PC-3 (cell line): ENCODE data around the gene OR7C1. TPM values are rescaled to one million over a fixed set of nuclear protein-coding genes. Genes with fewer than 3 reads are reported as not detected.
"Not testable (repeated sequence)": the region's sequence is repeated elsewhere in the genome, so short reads cannot be mapped to it uniquely, and the experiment has no call there.

ENCODE experiments used
- ATAC-seq: fragments of 200-7000 bp; cut with Tn5 transposase; 2 replicates; pipeline ENCODE4 v1.9.1; 2020; ENCODE audit warnings: mild to moderate bottlenecking, moderate library complexity
- BruUV-seq: library from RNA; stranded (reverse); fragments of 400-500 nt; replicated peaks from 2 replicates; lab custom pipeline; 2021; lab: Mats Ljungman, UMichigan
- CTCF ChIA-PET: fragments of 300-600 bp; sonication (Branson Sonifier 250); formaldehyde crosslinking; loops from one replicate; lab custom pipeline; 2022; ENCODE audit warnings: antibody characterized with exemption; lab: Charles Lee
- POLR2A ChIA-PET: fragments of 300-600 bp; sonication (Branson Sonifier 250); formaldehyde crosslinking; loops from one replicate; lab custom pipeline; 2022; ENCODE audit warnings: antibody characterized with exemption; ENCODE audit not compliant: unreplicated experiment; lab: Charles Lee
- DNase-seq: peaks from one replicate; pipeline ENCODE4 v3.0.0-alpha.2; 2015
- H2AFZ ChIP-seq: fragments of 300-600 bp; sonication (generic); 2 replicates; pipeline ENCODE4 v1.6.0; 2016; ENCODE audit warnings: antibody characterized with exemption, low read length
- H3F3A ChIP-seq: fragments of 300-600 bp; sonication (generic); one replicate; pipeline ENCODE4 v1.6.0; 2017; ENCODE audit warnings: antibody characterized with exemption, low read length, control low read depth, mild to moderate bottlenecking; ENCODE audit not compliant: unreplicated experiment
- H3K27ac ChIP-seq: fragments of 300-600 bp; sonication (generic); 2 replicates; pipeline ENCODE4 v1.5.1; 2016; ENCODE audit warnings: mild to moderate bottlenecking, low read length
- H3K27me3 ChIP-seq: fragments of 300-600 bp; sonication (generic); 2 replicates; pipeline ENCODE4 v1.6.1; 2016; ENCODE audit warnings: low read length, mixed read lengths
- H3K36me3 ChIP-seq: fragments of 300-600 bp; sonication (generic); 2 replicates; pipeline ENCODE4 v1.6.1; 2016; ENCODE audit warnings: low read depth, mixed run types, low read length, mixed read lengths
- H3K4me1 ChIP-seq: fragments of 300-600 bp; sonication (generic); 2 replicates; pipeline ENCODE4 v1.5.1; 2016; ENCODE audit warnings: low read length; ENCODE audit not compliant: insufficient read depth
- H3K4me2 ChIP-seq: fragments of 300-600 bp; sonication (generic); 2 replicates; pipeline ENCODE4 v1.6.0; 2016; ENCODE audit warnings: low read length
- H3K4me3 ChIP-seq: fragments of 300-600 bp; sonication (generic); 2 replicates; pipeline ENCODE4 v1.5.1; 2016; ENCODE audit warnings: mild to moderate bottlenecking, low read length, mixed read lengths
- H3K79me2 ChIP-seq: fragments of 300-600 bp; sonication (generic); 2 replicates; pipeline ENCODE4 v1.6.1; 2017; ENCODE audit warnings: low read length, mixed read lengths
- H3K9ac ChIP-seq: fragments of 300-600 bp; sonication (generic); 2 replicates; pipeline ENCODE4 v1.6.0; 2016; ENCODE audit warnings: mild to moderate bottlenecking, low read length
- H3K9me2 ChIP-seq: fragments of 300-600 bp; sonication (generic); replicated peaks from 2 replicates; pipeline ENCODE4 v1.6.1; 2016; ENCODE audit warnings: mixed run types, low read length, mixed read lengths
- H3K9me3 ChIP-seq: fragments of 300-600 bp; sonication (generic); 2 replicates; pipeline ENCODE4 v1.6.1; 2016; ENCODE audit warnings: low read length, mixed read lengths
- H4K20me1 ChIP-seq: fragments of 300-600 bp; sonication (generic); 2 replicates; pipeline ENCODE4 v1.6.1; 2016; ENCODE audit warnings: low read length, mixed read lengths
- EZH2 ChIP-seq: fragments of 300-600 bp; sonication (generic); IDR thresholded peaks from one replicate; pipeline ENCODE4 v1.6.1; 2017; ENCODE audit warnings: antibody characterized with exemption, mild to moderate bottlenecking, low read length; ENCODE audit not compliant: unreplicated experiment
- EZH2phosphoT487 ChIP-seq: fragments of 300-600 bp; sonication (generic); IDR thresholded peaks from 2 replicates; pipeline ENCODE4 v1.6.1; 2018; ENCODE audit warnings: mild to moderate bottlenecking, antibody characterized with exemption, low read length, borderline replicate concordance
- intact Hi-C: fragments of 100-400 bp; cut with micrococcal nuclease; formaldehyde crosslinking; loops from 2 replicates; pipeline ENCODE4 v1.9.0; 2023
- total RNA-seq: library from RNA; depleted of rRNA; stranded (reverse); fragments of >200 nt; gene quantifications from 2 replicates; pipeline ENCODE4 v1.2.3, GENCODE V29; 2014
- TF ChIP-seq, protein P1 (sequence below): fragments of 300-600 bp; sonication (generic); conservative IDR thresholded peaks from 2 replicates; pipeline ENCODE4 v1.5.1; 2017; ENCODE audit warnings: antibody characterized with exemption, low read depth, mild to moderate bottlenecking, low read length

Gene OR7C1
- total RNA-seq, 1 experiment from 2014 or later = not detected

DNA sequence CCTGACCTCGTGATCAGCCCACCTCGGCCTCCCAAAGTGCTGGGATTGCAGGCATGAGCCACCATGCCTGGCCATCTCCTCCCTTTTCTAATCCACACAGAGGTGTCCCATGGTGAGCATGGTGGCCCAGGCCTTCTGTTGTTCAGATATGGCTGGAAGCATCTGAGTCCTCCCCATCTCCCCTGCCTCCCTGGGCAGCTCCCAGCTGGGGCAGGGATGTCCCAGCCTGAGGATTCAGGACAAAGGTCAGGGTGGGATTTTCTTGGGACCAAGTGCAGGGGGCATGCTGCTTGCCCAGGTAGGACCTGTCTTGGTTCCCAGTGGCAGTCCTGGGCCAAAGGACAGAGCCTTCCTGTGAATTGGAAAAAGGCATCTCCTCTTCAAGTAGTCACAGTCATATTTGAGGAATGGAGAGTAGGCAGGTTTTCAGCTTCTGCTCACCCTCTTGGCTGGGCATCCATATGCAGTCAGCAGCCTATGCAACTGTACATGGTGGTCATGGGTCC lies 67.5 kb downstream of the OR7C1 start:
- no peaks in the 10 kb centered on the region for H3K9me3 ChIP-seq
- ChIA-PET POLR2A (no interaction called here), CTCF (no interaction called here)
- H2AFZ ChIP-seq = no peak overlapping the region
- no peaks in the 10 kb centered on the region for H3K36me3 ChIP-seq
- intact Hi-C loops = no loop called here
- no peaks in the 10 kb centered on the region for H3K4me1 ChIP-seq
- H3K4me3 ChIP-seq = no peak overlapping the region
- ATAC-seq = no peak
- no peak overlapping the region for H3K27ac ChIP-seq
- no peak for DNase-seq
- H3K79me2 ChIP-seq = no peaks in the 10 kb centered on the region
- no peaks in the 10 kb centered on the region for H4K20me1 ChIP-seq
- H3K9me2 ChIP-seq = no peaks in the 10 kb centered on the region
- TF ChIP-seq, protein P1, sequence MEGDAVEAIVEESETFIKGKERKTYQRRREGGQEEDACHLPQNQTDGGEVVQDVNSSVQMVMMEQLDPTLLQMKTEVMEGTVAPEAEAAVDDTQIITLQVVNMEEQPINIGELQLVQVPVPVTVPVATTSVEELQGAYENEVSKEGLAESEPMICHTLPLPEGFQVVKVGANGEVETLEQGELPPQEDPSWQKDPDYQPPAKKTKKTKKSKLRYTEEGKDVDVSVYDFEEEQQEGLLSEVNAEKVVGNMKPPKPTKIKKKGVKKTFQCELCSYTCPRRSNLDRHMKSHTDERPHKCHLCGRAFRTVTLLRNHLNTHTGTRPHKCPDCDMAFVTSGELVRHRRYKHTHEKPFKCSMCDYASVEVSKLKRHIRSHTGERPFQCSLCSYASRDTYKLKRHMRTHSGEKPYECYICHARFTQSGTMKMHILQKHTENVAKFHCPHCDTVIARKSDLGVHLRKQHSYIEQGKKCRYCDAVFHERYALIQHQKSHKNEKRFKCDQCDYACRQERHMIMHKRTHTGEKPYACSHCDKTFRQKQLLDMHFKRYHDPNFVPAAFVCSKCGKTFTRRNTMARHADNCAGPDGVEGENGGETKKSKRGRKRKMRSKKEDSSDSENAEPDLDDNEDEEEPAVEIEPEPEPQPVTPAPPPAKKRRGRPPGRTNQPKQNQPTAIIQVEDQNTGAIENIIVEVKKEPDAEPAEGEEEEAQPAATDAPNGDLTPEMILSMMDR = no peak
- TF ChIP-seq EZH2 = no peak
- no peak for TF ChIP-seq EZH2phosphoT487
- no peak overlapping the region for H3K9ac ChIP-seq
- H3K27me3 ChIP-seq = no peaks in the 10 kb centered on the region
- H3F3A ChIP-seq = no peaks in the 10 kb centered on the region
- no peak overlapping the region for H3K4me2 ChIP-seq
- BruUV-seq = no TSS peak

DNA sequence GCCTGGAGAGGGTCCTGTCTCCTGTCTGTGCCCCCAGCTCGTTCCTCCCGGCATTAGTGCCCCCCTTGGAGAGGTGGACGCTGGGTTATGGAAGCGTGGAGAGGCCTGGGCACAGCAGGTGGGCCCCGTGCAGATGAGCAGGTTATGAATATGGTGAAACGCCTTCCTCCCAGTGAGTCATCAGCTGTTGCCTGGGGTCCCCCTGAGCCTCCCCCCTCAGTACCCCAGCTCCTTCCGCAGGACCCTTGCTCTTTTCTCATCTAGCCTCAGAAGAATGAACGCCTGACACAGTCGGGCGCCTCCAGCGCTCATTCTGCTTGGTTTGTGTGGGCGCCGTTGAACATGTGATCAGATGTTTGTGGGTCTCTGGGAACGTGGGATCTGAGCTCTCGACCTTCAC lies 69.1 kb downstream of the OR7C1 start:
- H3K4me3 ChIP-seq, H3K9ac ChIP-seq, CTCF ChIA-PET, H3K27ac ChIP-seq, H3K4me2 ChIP-seq, intact Hi-C loops, BruUV-seq, H3K79me2 ChIP-seq, H3K9me2 ChIP-seq, ATAC-seq, POLR2A ChIA-PET, H2AFZ ChIP-seq, H3K36me3 ChIP-seq, H3K9me3 ChIP-seq, H3K4me1 ChIP-seq, H3F3A ChIP-seq, H3K27me3 ChIP-seq, H4K20me1 ChIP-seq, DNase-seq: not testable (repeated sequence)

DNA sequence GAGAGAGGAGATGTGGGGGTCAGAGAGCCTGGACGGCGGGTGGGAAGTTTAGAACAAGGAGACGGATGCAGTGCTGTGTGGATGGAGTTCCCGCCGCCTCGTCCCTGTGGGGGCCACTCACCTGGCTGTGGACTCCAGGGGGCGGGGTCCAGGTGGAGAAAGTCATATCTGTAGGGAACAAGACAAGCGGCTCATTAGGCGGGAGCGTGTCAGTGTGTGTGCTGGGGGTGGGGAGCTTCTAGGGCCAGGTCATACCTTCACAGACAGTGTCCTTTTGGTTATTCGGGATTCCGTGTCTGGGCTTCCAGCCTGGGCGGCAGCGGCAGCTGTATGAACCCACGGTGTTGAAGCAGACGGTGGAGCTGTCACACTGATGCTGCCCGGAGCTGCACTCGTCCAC lies 69.6 kb downstream of the OR7C1 start:
- H3F3A ChIP-seq, H3K79me2 ChIP-seq, CTCF ChIA-PET, H4K20me1 ChIP-seq, H3K36me3 ChIP-seq, POLR2A ChIA-PET, intact Hi-C loops, ATAC-seq, H2AFZ ChIP-seq, DNase-seq, H3K4me3 ChIP-seq, H3K27me3 ChIP-seq, H3K9me2 ChIP-seq, H3K4me2 ChIP-seq, H3K27ac ChIP-seq, BruUV-seq, H3K4me1 ChIP-seq, H3K9me3 ChIP-seq, H3K9ac ChIP-seq: not testable (repeated sequence)

DNA sequence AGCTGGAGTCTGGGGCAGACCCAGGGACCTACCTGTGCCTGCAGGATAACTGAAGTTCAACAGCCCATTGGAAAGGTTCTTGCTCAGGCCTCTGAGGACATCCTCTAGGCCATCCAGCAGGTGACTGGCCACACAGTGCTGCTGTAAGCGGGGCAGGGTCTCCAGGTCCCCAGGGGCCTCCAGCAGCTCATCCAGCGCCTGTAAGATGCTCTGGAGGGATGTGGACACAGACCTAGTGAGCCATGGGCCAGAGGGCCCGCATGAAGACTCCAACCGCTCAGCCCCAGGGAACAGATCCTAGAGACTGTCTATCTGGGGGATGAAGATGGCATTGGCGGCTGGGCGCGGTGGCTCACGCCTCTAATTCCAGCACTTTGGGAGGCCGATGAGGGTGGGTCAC lies 70.6 kb downstream of the OR7C1 start:
- no peaks in the 10 kb centered on the region for H3F3A ChIP-seq
- H3K9me2 ChIP-seq = no peaks in the 10 kb centered on the region
- no peaks in the 10 kb centered on the region for H3K79me2 ChIP-seq
- no peak for ATAC-seq
- H4K20me1 ChIP-seq = no peaks in the 10 kb centered on the region
- ChIA-PET POLR2A (no interaction called here), CTCF (no interaction called here)
- no peaks in the 10 kb centered on the region for H3K9me3 ChIP-seq
- no peaks in the 10 kb centered on the region for H3K4me1 ChIP-seq
- H3K27me3 ChIP-seq = no peaks in the 10 kb centered on the region
- H3K4me2 ChIP-seq = no peak overlapping the region
- BruUV-seq = no TSS peak
- DNase-seq = no peak
- H2AFZ ChIP-seq = no peak overlapping the region
- intact Hi-C loops = no loop called here
- no peak overlapping the region for H3K9ac ChIP-seq
- H3K27ac ChIP-seq = no peak overlapping the region
- no peak overlapping the region for H3K4me3 ChIP-seq
- TF ChIP-seq, protein P1 = no peak
- TF ChIP-seq EZH2phosphoT487 (no peak), EZH2 (no peak)
- no peaks in the 10 kb centered on the region for H3K36me3 ChIP-seq
